ENCODE results near the gene C2orf72. TPM values are rescaled to one million over a fixed set of nuclear protein-coding genes. Genes with fewer than 3 reads are reported as not detected.
"Not testable (repeated sequence)": the region's sequence is repeated elsewhere in the genome, so short reads cannot be mapped to it uniquely, and the experiment has no call there.

C2orf72 gene
- total RNA-seq, 2 donors from 2014 or later = 0.24 TPM; not detected in 1

GRCh38 chr2:231010201-231010730 lies 27.1 kb upstream of the C2orf72 start:
- intact Hi-C loops (cut with DNase I) = no loop called here
- no peak for DNase-seq (ENCODE audit: low spot score)

- intact Hi-C loops (cut with DNase I) = no loop called here
- DNase-seq (ENCODE audit: low spot score) = no peak
Measured at GRCh38 chr2:231011526-231011925, 25.8 kb upstream of the C2orf72 start.

GRCh38 chr2:231012463-231012862 lies 24.9 kb upstream of the C2orf72 start:
- intact Hi-C loops (cut with DNase I) = no loop called here
- no peak for DNase-seq (ENCODE audit: low spot score)

GRCh38 chr2:231013820-231014219 lies 23.5 kb upstream of the C2orf72 start:
- no peak for DNase-seq (ENCODE audit: low spot score)
- intact Hi-C loops (cut with DNase I) = no loop called here

GRCh38 chr2:231015478-231015877 lies 21.8 kb upstream of the C2orf72 start:
- no peak for DNase-seq (ENCODE audit: low spot score)

GRCh38 chr2:231015926-231016325 lies 21.4 kb upstream of the C2orf72 start:
- intact Hi-C loops (cut with DNase I) = no loop called here
- DNase-seq (ENCODE audit: low spot score) = no peak

More at GRCh38 chr2:231015478-231015877, 21.8 kb upstream of the C2orf72 start:
- intact Hi-C loops (cut with DNase I) = no loop called here

GRCh38 chr2:231016566-231017230 lies 20.6 kb upstream of the C2orf72 start:
- intact Hi-C loops (cut with DNase I) = no loop called here
- DNase-seq (ENCODE audit: low spot score) = no peak

GRCh38 chr2:231017231-231017598 lies 20.1 kb upstream of the C2orf72 start:
- DNase-seq (ENCODE audit: low spot score) = no peak
- intact Hi-C loops (cut with DNase I) = no loop called here

GRCh38 chr2:231018184-231018583 lies 19.1 kb upstream of the C2orf72 start:
- intact Hi-C loops (cut with DNase I) = no loop called here
- DNase-seq (ENCODE audit: low spot score) = no peak

- DNase-seq (ENCODE audit: low spot score); intact Hi-C loops (cut with DNase I): not testable (repeated sequence)
Measured at GRCh38 chr2:231025059-231025458, 12.3 kb upstream of the C2orf72 start.

GRCh38 chr2:231028889-231029288 lies 8.4 kb upstream of the C2orf72 start:
- intact Hi-C loops (cut with DNase I) = no loop called here
- DNase-seq (ENCODE audit: low spot score) = no peak

GRCh38 chr2:231029563-231029962 lies 7.8 kb upstream of the C2orf72 start:
- intact Hi-C loops (cut with DNase I) = no loop called here
- DNase-seq (ENCODE audit: low spot score) = no peak

GRCh38 chr2:231030725-231031124 lies 6.6 kb upstream of the C2orf72 start:
- intact Hi-C loops (cut with DNase I) = no loop called here

GRCh38 chr2:231032575-231033140 lies 4.7 kb upstream of the C2orf72 start:
- no peak for DNase-seq (ENCODE audit: low spot score)
- intact Hi-C loops (cut with DNase I) = no loop called here

More at GRCh38 chr2:231030725-231031124, 6.6 kb upstream of the C2orf72 start:
- DNase-seq (ENCODE audit: low spot score) = no peak

GRCh38 chr2:231033147-231034132 lies 3.9 kb upstream of the C2orf72 start:
- no peak for DNase-seq (ENCODE audit: low spot score)
- intact Hi-C loops (cut with DNase I) = no loop called here

- intact Hi-C loops (cut with DNase I) = no loop called here
- no peak for DNase-seq (ENCODE audit: low spot score)
Measured at GRCh38 chr2:231034291-231034882, 2.9 kb upstream of the C2orf72 start.

GRCh38 chr2:231036131-231036530 lies 1.2 kb upstream of the C2orf72 start:
- no peak for DNase-seq (ENCODE audit: low spot score)
- intact Hi-C loops (cut with DNase I) = no loop called here

GRCh38 chr2:231036578-231037106 lies 681 bp upstream of the C2orf72 start:
- intact Hi-C loops (cut with DNase I) = no loop called here
- DNase-seq (ENCODE audit: low spot score) = no peak

- DNase-seq (ENCODE audit: low spot score) = no peak
- intact Hi-C loops (cut with DNase I) = no loop called here
Measured at GRCh38 chr2:231037731-231038482, 584 bp downstream of the C2orf72 start.

Data from posterior vena cava (tissue), 2 donors.